Measurements from ENCODE around the gene NUBP1. TPM values are rescaled to one million over a fixed set of nuclear protein-coding genes. Genes with fewer than 3 reads are reported as not detected.
"Not testable (repeated sequence)": the region's sequence is repeated elsewhere in the genome, so short reads cannot be mapped to it uniquely, and the experiment has no call there.

NUBP1 gene
- total RNA-seq, 1 donor from 2014 or later, result 20.0 TPM

DNA sequence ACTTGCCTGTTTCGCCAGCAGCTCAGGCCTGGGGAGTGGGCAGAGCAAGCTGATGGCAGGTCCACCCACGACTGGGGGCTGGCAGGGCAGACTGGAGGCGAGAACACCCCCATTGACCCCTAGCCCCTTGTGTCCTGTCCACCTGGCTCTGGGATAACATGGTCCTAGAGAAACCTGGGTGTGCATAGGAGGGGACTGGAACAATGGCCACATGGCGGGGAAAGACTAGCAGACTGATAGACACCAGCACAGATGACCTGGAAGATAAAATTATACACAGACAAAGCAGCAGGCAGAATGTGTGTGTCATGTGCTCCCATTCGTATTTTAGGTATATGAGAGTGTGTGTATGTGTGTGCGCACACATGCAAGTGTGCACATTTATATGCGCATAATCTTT lies 23.5 kb downstream of the NUBP1 start:
- no peak overlapping the region for H3K27ac Mint-ChIP-seq (ENCODE audit: unreplicated experiment)
- TF ChIP-seq, protein P1, sequence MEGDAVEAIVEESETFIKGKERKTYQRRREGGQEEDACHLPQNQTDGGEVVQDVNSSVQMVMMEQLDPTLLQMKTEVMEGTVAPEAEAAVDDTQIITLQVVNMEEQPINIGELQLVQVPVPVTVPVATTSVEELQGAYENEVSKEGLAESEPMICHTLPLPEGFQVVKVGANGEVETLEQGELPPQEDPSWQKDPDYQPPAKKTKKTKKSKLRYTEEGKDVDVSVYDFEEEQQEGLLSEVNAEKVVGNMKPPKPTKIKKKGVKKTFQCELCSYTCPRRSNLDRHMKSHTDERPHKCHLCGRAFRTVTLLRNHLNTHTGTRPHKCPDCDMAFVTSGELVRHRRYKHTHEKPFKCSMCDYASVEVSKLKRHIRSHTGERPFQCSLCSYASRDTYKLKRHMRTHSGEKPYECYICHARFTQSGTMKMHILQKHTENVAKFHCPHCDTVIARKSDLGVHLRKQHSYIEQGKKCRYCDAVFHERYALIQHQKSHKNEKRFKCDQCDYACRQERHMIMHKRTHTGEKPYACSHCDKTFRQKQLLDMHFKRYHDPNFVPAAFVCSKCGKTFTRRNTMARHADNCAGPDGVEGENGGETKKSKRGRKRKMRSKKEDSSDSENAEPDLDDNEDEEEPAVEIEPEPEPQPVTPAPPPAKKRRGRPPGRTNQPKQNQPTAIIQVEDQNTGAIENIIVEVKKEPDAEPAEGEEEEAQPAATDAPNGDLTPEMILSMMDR (IDR thresholded peaks at IDR 0.05), result no peak
- no peaks in the 10 kb centered on the region for H3K4me1 Mint-ChIP-seq (ENCODE audit: low read depth)
- no peak for DNase-seq (ENCODE audit: low spot score)
- no peak overlapping the region for H3K4me3 Mint-ChIP-seq (ENCODE audit: unreplicated experiment)
- H3K36me3 Mint-ChIP-seq (ENCODE audit: low read depth), result peaks cover 18% of the 10 kb centered on the region
- no peaks in the 10 kb centered on the region for H3K9me3 Mint-ChIP-seq (ENCODE audit: low read depth)
- no peaks in the 10 kb centered on the region for H3K27me3 Mint-ChIP-seq (ENCODE audit: low read depth)

DNA sequence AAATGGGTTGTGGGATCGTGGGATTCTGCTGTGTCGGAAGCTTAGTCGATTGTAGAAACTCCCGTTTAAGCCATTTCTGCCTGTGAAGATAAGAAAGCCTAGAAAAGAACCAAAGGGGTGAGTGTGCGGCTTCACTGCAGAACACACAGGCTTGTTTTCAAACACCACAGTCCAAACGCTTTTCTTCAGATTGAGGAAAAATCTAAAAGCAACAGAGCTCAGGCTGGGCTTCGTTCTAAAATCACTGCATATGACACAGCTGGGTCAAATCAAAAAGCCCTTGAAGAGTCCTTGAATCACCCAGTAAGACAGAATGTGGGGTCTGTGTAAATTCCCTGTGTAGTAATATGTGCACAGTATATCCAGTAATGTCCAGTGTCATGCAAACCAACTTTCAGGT lies 25.7 kb downstream of the NUBP1 start:
- Mint-ChIP-seq H3K9me3 (ENCODE audit: low read depth) (no peaks in the 10 kb centered on the region), H3K27ac (ENCODE audit: unreplicated experiment) (no peak overlapping the region), H3K4me3 (ENCODE audit: unreplicated experiment) (no peak overlapping the region), H3K36me3 (ENCODE audit: low read depth) (peaks cover 3% of the 10 kb centered on the region), H3K27me3 (ENCODE audit: low read depth) (no peaks in the 10 kb centered on the region), H3K4me1 (ENCODE audit: low read depth) (no peaks in the 10 kb centered on the region)
- TF ChIP-seq, protein P1 (IDR thresholded peaks at IDR 0.05), result no peak
- no peak for DNase-seq (ENCODE audit: low spot score)

DNA sequence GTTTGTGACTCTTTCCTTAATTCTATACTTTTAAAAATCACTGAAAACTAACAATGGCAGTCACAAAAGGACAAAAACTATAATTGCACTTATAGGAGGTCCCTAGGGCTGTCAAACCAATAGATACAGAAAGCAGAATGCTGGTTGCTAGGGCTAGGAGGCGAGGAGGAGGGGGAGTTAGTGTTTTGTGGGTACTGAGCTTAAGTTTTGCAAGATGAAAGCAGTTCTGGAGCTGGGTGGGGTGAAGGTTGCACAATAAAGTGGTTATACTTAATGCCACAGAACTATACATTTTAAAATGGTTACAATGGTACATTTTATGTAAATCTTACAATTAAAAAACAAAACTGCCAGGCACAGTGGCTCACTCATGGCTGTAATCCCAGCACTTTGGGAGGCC lies 27.3 kb downstream of the NUBP1 start:
- no peak overlapping the region for H3K4me3 Mint-ChIP-seq (ENCODE audit: unreplicated experiment)
- H3K36me3 Mint-ChIP-seq (ENCODE audit: low read depth), result peaks cover 2% of the 10 kb centered on the region
- H3K9me3 Mint-ChIP-seq (ENCODE audit: low read depth), result no peaks in the 10 kb centered on the region
- H3K27me3 Mint-ChIP-seq (ENCODE audit: low read depth), result no peaks in the 10 kb centered on the region
- TF ChIP-seq, protein P1 (IDR thresholded peaks at IDR 0.05), result no peak
- peaks cover 2% of the 10 kb centered on the region for H3K4me1 Mint-ChIP-seq (ENCODE audit: low read depth)
- no peak for DNase-seq (ENCODE audit: low spot score)
- H3K27ac Mint-ChIP-seq (ENCODE audit: unreplicated experiment), result no peak overlapping the region

DNA sequence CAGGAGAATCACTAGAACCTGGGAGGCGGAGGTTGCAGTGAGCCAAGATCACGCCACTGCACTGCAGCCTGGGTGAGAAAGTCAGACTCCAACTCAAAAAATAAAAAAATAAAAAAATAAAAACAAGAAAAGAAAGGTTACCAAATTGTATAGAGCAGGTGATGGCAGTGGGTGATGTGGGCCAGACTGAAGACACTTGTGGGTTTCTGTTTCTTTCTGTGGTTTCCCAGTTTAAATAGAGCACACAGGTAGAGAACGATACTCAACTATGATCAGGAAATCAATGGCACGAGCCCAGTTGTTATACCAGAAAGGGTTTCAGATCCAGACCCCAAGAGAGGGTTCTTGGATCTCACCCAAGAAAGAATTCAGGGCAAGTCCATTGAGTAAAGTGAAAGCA lies 32.6 kb downstream of the NUBP1 start:
- Mint-ChIP-seq H3K36me3 (ENCODE audit: low read depth) (no peaks in the 10 kb centered on the region), H3K9me3 (ENCODE audit: low read depth) (no peaks in the 10 kb centered on the region), H3K4me1 (ENCODE audit: low read depth) (peaks cover 2% of the 10 kb centered on the region), H3K27ac (ENCODE audit: unreplicated experiment) (no peak overlapping the region), H3K4me3 (ENCODE audit: unreplicated experiment) (no peak overlapping the region), H3K27me3 (ENCODE audit: low read depth) (peaks cover 5% of the 10 kb centered on the region)
- no peak for DNase-seq (ENCODE audit: low spot score)
- TF ChIP-seq, protein P1 (IDR thresholded peaks at IDR 0.05), result no peak

DNA sequence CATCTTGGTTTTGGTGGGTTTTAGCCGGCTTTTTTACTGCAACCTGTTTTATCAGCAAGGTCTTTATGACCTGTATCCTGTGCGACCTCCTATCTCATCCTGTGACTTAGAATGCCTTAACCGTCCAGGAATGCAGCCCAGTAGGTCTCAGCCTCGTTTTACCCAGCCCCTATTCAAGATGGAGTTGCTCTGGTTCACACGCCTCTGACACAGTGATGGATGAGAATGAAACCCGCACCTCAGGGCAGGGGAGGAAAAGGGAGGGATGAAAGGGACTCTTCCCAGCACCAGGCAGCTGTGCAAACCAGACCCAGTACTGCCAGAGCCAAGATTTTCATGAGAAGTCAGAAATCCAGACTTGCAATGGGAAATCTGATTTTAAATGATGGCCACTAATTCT lies 33.3 kb downstream of the NUBP1 start:
- not testable (repeated sequence) for DNase-seq (ENCODE audit: low spot score); H3K4me3 Mint-ChIP-seq (ENCODE audit: unreplicated experiment); H3K9me3 Mint-ChIP-seq (ENCODE audit: low read depth); H3K4me1 Mint-ChIP-seq (ENCODE audit: low read depth); H3K27me3 Mint-ChIP-seq (ENCODE audit: low read depth); H3K36me3 Mint-ChIP-seq (ENCODE audit: low read depth); H3K27ac Mint-ChIP-seq (ENCODE audit: unreplicated experiment)

DNA sequence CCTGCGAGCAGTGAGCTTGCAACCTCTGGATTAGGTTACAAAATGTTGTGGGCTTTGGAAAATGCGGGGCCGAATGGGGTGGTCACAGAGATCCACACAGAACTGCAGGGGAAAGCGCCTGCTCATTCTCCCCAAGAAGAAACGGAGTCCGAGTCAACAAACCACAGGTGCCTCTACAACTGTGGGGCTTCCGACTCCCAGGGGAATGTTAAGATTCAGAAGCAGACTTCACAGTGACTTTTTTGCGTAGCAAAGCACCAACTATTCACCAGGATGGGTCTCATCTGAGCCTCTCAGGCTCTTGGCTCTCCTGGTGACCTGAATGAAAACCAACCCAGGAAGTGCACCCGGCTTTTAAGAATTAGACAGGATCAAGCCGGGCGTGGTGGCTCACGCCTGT lies 33.7 kb downstream of the NUBP1 start:
- Mint-ChIP-seq H3K27ac (ENCODE audit: unreplicated experiment) (no peak overlapping the region), H3K4me1 (ENCODE audit: low read depth) (peaks cover 2% of the 10 kb centered on the region), H3K4me3 (ENCODE audit: unreplicated experiment) (no peak overlapping the region), H3K27me3 (ENCODE audit: low read depth) (peaks cover 13% of the 10 kb centered on the region), H3K36me3 (ENCODE audit: low read depth) (no peaks in the 10 kb centered on the region), H3K9me3 (ENCODE audit: low read depth) (no peaks in the 10 kb centered on the region)
- no peak for DNase-seq (ENCODE audit: low spot score)
- TF ChIP-seq, protein P1 (IDR thresholded peaks at IDR 0.05), result no peak

DNA sequence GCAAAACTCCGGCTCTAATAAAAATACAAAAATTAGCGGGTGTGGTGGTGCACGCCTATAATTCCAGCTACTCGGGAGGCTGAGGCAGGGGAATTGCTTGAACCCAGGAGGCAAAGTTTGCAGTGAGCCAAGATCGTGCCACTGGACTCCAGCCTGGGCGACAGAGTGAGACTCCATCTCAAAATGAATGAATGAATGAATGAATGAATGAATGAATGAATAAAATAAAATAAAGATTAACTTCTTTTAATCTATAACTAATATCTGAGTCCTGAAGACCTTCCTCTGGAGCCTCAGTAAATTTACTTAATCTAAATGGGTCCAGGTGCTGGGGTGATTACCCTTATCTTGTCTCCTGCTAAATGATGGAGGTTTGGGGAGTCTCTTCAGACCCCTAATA lies 36.3 kb downstream of the NUBP1 start:
- peaks cover 17% of the 10 kb centered on the region for H3K27me3 Mint-ChIP-seq (ENCODE audit: low read depth)
- not testable (repeated sequence) for H3K36me3 Mint-ChIP-seq (ENCODE audit: low read depth); H3K4me1 Mint-ChIP-seq (ENCODE audit: low read depth); H3K27ac Mint-ChIP-seq (ENCODE audit: unreplicated experiment); H3K4me3 Mint-ChIP-seq (ENCODE audit: unreplicated experiment); H3K9me3 Mint-ChIP-seq (ENCODE audit: low read depth); DNase-seq (ENCODE audit: low spot score)
